Muscle layer of duodenum (tissue), 2 donors: ENCODE results near the gene AMIGO2.

Experiments
- H3K27ac ChIP-seq: one replicate; pipeline ENCODE4 v1.7.0; 2013; ENCODE audit warnings: mild to moderate bottlenecking, low read length
- H3K27me3 ChIP-seq: one replicate; pipeline ENCODE4 v1.7.0; 2013; ENCODE audit warnings: low read depth, mild to moderate bottlenecking, control low read depth, low read length
- H3K36me3 ChIP-seq, 2 donors: one replicate each; pipeline ENCODE4 v1.7.0; 2013; ENCODE audit warnings: low read length in 2 of 2, control low read depth in 1 of 2, mild to moderate bottlenecking in 1 of 2; ENCODE audit not compliant: insufficient read depth in 2 of 2, control insufficient read depth in 1 of 2
- H3K4me1 ChIP-seq, 2 donors: one replicate each; pipeline ENCODE4 v1.7.0; 2013; ENCODE audit warnings: low read length in 2 of 2, mild to moderate bottlenecking in 2 of 2, control low read depth in 1 of 2, moderate library complexity in 1 of 2; ENCODE audit not compliant: insufficient read depth in 2 of 2, control insufficient read depth in 1 of 2
- H3K4me3 ChIP-seq, 2 donors: one replicate each; pipeline ENCODE4 v1.7.0; 2013; ENCODE audit warnings: low read length in 2 of 2, low read depth in 1 of 2, mild to moderate bottlenecking in 1 of 2
- H3K9me3 ChIP-seq, 2 donors: one replicate each; pipeline ENCODE4 v1.7.0; 2013; ENCODE audit warnings: low read length in 2 of 2, control low read depth in 1 of 2, mild to moderate bottlenecking in 1 of 2; ENCODE audit not compliant: control insufficient read depth in 1 of 2
- donor health status: healthy.

Gene AMIGO2

DNA sequence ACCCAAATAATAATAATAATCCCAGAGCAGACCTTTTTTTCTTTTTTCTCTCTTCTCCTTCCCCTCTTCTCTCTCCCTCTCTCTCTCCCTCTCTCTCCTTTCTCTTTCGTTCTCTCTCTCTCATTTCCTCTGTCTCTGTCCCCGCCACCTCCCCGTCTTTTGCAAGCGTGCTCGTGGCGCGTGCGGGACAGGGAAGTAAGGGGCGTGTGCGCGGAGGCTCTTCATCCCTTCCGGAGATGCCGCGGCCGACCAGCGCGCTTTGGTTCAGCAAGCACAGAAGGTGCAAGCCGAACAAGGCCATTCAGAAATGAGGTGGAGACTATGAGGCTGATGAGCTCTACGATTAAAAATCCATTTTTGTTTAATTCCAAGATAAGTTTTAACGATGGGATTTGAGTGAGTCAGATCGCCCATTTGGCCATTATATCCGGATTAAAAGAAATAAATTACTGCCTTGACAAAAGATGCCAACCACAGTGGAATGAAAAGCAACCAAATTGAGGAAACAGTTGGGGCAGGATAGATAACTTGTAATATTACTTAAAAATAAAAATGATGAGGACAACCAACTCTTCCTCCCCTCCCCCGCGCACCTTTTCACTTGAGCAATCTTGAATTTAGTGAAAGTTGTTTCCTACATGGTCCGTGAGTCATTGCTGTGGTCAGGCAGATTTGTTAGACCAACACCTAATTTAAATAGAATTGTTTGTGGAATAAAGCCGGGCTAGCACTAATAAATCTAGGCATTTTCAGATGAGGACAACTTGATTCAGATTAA lies 1.2 kb upstream of the AMIGO2 start:
- Histone ChIP-seq H3K4me1 (peaks cover 4 to 12% of the 10 kb centered on the region in 2 donors), H3K27me3 (no peaks in the 10 kb centered on the region)

GRCh38 chr12:47079981-47080724 lies 394 bp upstream of the AMIGO2 start:
- peak overlapping the region; percentile 82 to 91 for H3K4me3 ChIP-seq
- H3K27ac ChIP-seq = peak overlapping the region; percentile 93
- no peaks in the 10 kb centered on the region for H3K27me3 ChIP-seq
- H3K4me1 ChIP-seq = peaks cover 0 to 7% of the 10 kb centered on the region in 2 donors
- no peaks in the 10 kb centered on the region for H3K36me3 ChIP-seq
- no peaks in the 10 kb centered on the region for H3K9me3 ChIP-seq

More for the DNA sequence above, 1.2 kb upstream of the AMIGO2 start:
- peak overlapping the region; percentile 93 for H3K27ac ChIP-seq
- H3K36me3 ChIP-seq = no peaks in the 10 kb centered on the region
- no peaks in the 10 kb centered on the region for H3K9me3 ChIP-seq
- peak overlapping the region; percentile 82 to 91 for H3K4me3 ChIP-seq

GRCh38 chr12:47078733-47079467 lies 859 bp downstream of the AMIGO2 start:
- no peaks in the 10 kb centered on the region for H3K36me3 ChIP-seq
- H3K27ac ChIP-seq = peak overlapping the region; percentile 76
- H3K4me1 ChIP-seq = peaks cover 0 to 5% of the 10 kb centered on the region in 2 donors
- H3K4me3 ChIP-seq = peak overlapping the region; percentile 87 to 91
- H3K27me3 ChIP-seq = no peaks in the 10 kb centered on the region
- H3K9me3 ChIP-seq = no peaks in the 10 kb centered on the region

DNA sequence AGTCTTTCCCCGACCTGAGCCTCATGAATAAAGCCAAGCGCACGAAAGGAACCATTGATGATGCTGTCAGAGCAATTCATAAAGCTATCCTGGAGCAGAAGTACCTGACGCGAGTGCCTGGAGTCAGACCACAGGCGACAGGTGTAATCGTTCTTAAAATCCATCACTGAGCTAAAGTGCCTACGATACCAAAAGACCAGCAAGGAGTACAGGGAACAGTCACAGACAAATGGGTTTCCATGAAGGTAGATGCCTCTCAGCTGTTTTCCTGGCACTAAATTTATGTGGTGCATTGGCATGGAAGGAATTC lies 1.7 kb downstream of the AMIGO2 start:
- Histone ChIP-seq H3K27me3 (no peaks in the 10 kb centered on the region), H3K27ac (no peak overlapping the region), H3K9me3 (no peaks in the 10 kb centered on the region), H3K4me1 (peaks cover 0 to 5% of the 10 kb centered on the region in 2 donors), H3K4me3 (peak overlapping the region; percentile 87 to 91), H3K36me3 (no peaks in the 10 kb centered on the region)

GRCh38 chr12:47077206-47078085 lies 2.3 kb downstream of the AMIGO2 start:
- H3K36me3 ChIP-seq = no peaks in the 10 kb centered on the region
- no peaks in the 10 kb centered on the region for H3K9me3 ChIP-seq
- peaks cover 0 to 5% of the 10 kb centered on the region in 2 donors for H3K4me1 ChIP-seq
- H3K4me3 ChIP-seq = peak overlapping the region; percentile 87 to 91
- H3K27me3 ChIP-seq = no peaks in the 10 kb centered on the region
- H3K27ac ChIP-seq = no peak overlapping the region

- no peaks in the 10 kb centered on the region for H3K36me3 ChIP-seq
- no peaks in the 10 kb centered on the region for H3K27me3 ChIP-seq
- H3K4me1 ChIP-seq = peaks cover 0 to 5% of the 10 kb centered on the region in 2 donors
- no peak overlapping the region for H3K4me3 ChIP-seq
- H3K27ac ChIP-seq = no peak overlapping the region
- no peaks in the 10 kb centered on the region for H3K9me3 ChIP-seq
Observed at GRCh38 chr12:47075192-47076084, 4.3 kb downstream of the AMIGO2 start.

DNA sequence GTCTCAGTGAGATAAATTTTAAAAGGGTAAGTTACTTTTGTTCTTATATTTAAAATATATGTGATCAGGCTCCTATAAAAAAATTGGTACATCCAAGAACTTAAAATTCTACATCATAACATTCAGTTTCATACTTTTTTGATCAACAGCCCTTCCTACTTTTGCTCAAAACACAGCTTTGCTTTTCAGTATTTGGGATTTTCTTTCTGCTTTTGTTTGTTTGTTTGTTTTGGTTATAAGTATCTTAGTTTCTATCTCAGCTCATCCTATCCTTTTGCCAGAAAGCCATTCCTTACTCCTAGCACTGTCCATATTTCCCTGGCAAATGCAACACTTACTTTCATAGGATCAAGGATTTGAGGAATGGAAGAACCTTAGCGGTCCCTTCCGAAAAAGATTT lies 5.0 kb downstream of the AMIGO2 start:
- no peak overlapping the region for H3K27ac ChIP-seq
- no peaks in the 10 kb centered on the region for H3K27me3 ChIP-seq
- peaks cover 0 to 5% of the 10 kb centered on the region in 2 donors for H3K4me1 ChIP-seq
- H3K36me3 ChIP-seq = no peaks in the 10 kb centered on the region
- no peak overlapping the region for H3K4me3 ChIP-seq
- H3K9me3 ChIP-seq = no peaks in the 10 kb centered on the region

DNA sequence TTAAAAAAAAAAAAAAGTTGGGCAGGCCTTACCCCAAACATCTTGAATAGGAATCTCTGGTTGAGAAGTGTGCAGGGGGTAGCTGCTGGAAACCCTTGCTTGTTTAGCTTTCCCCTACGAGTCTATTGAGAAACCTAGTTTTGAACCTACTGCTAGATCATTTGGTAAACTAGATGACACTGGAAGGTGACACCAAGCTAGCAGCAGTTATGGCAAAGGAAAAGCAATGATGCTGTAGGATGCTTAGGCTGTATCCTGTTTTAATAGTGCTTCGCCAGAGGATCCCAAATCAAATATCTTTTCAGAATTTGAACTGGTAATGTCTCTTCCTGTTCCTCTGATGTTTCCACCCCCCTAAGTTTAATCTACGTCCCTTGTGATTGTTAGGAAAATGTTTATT lies 5.8 kb downstream of the AMIGO2 start:
- H3K4me3 ChIP-seq = no peak overlapping the region
- H3K9me3 ChIP-seq = no peaks in the 10 kb centered on the region

DNA sequence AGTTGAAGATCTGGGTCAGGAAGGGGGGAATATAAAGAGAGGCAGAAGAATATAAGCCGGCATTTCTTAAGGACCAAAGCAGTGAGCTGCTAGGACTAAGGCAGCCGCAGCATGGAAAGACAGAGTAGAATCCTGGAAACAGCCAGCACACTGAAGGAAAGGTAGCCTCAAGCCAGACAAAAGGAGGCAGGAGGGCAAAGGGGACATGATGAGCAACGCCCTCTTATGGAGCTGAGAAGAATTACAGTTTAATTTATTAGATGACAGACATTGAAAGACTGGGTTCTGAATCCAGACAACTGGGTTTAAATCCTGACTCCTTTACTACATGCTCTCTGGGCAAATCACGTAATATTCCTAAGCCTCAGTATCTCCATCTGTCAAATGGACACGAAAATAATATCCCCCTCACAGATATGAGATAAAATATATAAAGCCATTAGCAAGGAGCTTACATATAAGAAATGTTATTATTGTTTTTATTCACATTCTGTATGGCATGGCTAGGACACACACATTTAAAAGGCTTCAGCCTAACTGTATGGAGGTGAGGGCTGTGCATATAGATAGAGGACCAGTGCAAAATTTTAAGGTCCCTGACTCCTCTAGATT lies 8.4 kb downstream of the AMIGO2 start:
- no peaks in the 10 kb centered on the region for H3K36me3 ChIP-seq
- H3K27ac ChIP-seq = no peak overlapping the region
- peaks cover 0 to 8% of the 10 kb centered on the region in 2 donors for H3K4me1 ChIP-seq
- H3K27me3 ChIP-seq = no peaks in the 10 kb centered on the region
- H3K9me3 ChIP-seq = no peaks in the 10 kb centered on the region
- H3K4me3 ChIP-seq = no peak overlapping the region

More for the DNA sequence above, 5.8 kb downstream of the AMIGO2 start:
- Histone ChIP-seq H3K4me1 (peaks cover 0 to 5% of the 10 kb centered on the region in 2 donors), H3K36me3 (no peaks in the 10 kb centered on the region), H3K27me3 (no peaks in the 10 kb centered on the region), H3K27ac (no peak overlapping the region)

DNA sequence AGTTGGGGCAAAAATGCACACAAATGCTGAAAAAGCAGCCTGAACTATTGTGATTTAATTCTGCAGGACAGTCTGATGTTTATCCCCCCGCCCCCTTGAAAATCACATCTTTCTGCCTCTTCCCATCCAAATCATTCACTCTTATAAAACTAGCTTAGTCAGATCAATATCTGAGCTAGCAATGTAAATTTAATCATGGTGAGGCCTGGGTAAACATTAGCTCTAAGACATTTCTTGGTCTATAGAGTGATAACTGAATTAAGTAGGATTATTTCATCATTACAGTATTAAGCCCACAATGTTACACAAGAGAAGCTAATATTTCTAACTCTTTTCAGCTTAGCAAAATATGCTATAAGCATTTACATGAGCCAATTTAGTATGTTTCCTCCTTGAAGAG lies 9.4 kb downstream of the AMIGO2 start:
- Histone ChIP-seq H3K36me3 (no peaks in the 10 kb centered on the region), H3K27ac (no peak overlapping the region), H3K9me3 (no peaks in the 10 kb centered on the region), H3K4me1 (peaks cover 0 to 3% of the 10 kb centered on the region in 2 donors), H3K27me3 (no peaks in the 10 kb centered on the region), H3K4me3 (no peak overlapping the region)
